ENCODE measurements around the gene TBXAS1.

GRCh38 chr7:139807009-139807408, 22.1 kb upstream of the TBXAS1 start:
- TF ChIP-seq CTCF (IDR thresholded peaks at IDR 0.05) (no peak), POLR2A (IDR thresholded peaks at IDR 0.05) (no peak)
